Esophagus muscularis mucosa (tissue), 4 donors: Measurements from ENCODE around the gene EBF3. TPM values are rescaled to one million over a fixed set of nuclear protein-coding genes. Genes with fewer than 3 reads are reported as not detected.

Source experiments
- DNase-seq: peaks from one replicate; pipeline ENCODE4 v3.0.0-alpha.2; 2017; ENCODE audit errors: extremely low spot score
- H3K27ac ChIP-seq, 4 donors: fragments of 200-600 bp; sonication (generic); replicated peaks in 1 of 4; 1 replicate in 3 of 4; 2 replicates in 1 of 4; pipeline ENCODE4 v1.5.1; 2016 to 2019; ENCODE audit warnings: mild to moderate bottlenecking in 1 of 4
- H3K27me3 ChIP-seq, 4 donors: fragments of 200-600 bp; sonication (generic); one replicate each; pipeline versions ENCODE4 v1.5.1 to v1.6.0; 2016 to 2019
- H3K36me3 ChIP-seq, 4 donors: fragments of 200-600 bp; sonication (generic); one replicate each; pipeline ENCODE4 v1.5.1; 2016 to 2019
- H3K4me1 ChIP-seq, 4 donors: fragments of 200-600 bp; sonication (generic); one replicate each; pipeline ENCODE4 v1.5.1; 2016 to 2019
- H3K4me3 ChIP-seq, 4 donors: fragments of 200-600 bp; sonication (generic); 1 replicate in 2 of 4; 2 replicates in 2 of 4; pipeline ENCODE4 v1.5.1; 2016 to 2019; ENCODE audit warnings: mild to moderate bottlenecking in 4 of 4, moderate library complexity in 1 of 4
- H3K9me3 ChIP-seq, 4 donors: fragments of 200-600 bp; sonication (generic); 1 replicate in 3 of 4; 2 replicates in 1 of 4; pipeline ENCODE4 v1.5.1; 2016 to 2019
- EP300 ChIP-seq: sonication (generic); formaldehyde crosslinking; IDR thresholded peaks from one replicate; pipeline ENCODE4 v1.6.1; 2017; ENCODE audit warnings: antibody characterized with exemption
- POLR2A ChIP-seq: fragments of 450-650 bp; IDR thresholded peaks from one replicate; pipeline ENCODE4 v1.6.1; 2017; ENCODE audit warnings: antibody characterized with exemption, moderate library complexity, mild to moderate bottlenecking, low read depth
- POLR2AphosphoS5 ChIP-seq, 2 donors: sonication (generic); formaldehyde crosslinking; IDR thresholded peaks; one replicate each; pipeline ENCODE4 v1.6.1; 2017; ENCODE audit warnings: antibody characterized with exemption in 2 of 2
- WGBS: methylation state at CpG from one replicate; pipeline ENCODE4 v1.1.5; 2018; 5-methylcytosine and 5-hydroxymethylcytosine counted together
- intact Hi-C: fragments of 100-400 bp; cut with DNase I; formaldehyde crosslinking; loops from one replicate; pipeline ENCODE4 v1.15.1; 2023
- total RNA-seq, 4 donors: library from RNA; depleted of rRNA; stranded (reverse); fragments of >200 nt; gene quantifications; one replicate each; pipeline versions ENCODE4 v1.1.0 to v1.2.1, GENCODE V29; 2016
- TF ChIP-seq, protein P1 (sequence below), 3 experiments: fragments of 200-600 bp in 2 of 3; fragments of 450-650 bp in 1 of 3; sonication (generic) in 2 of 3; IDR thresholded peaks; one replicate each; pipeline ENCODE4 v1.5.1; 2017 to 2019; ENCODE audit warnings: antibody characterized with exemption in 3 of 3, mild to moderate bottlenecking in 2 of 3, moderate library complexity in 1 of 3

Gene EBF3
- total RNA-seq, 4 donors from 2014 or later: 2.9 to 7.3 (median 5.2) TPM

DNA sequence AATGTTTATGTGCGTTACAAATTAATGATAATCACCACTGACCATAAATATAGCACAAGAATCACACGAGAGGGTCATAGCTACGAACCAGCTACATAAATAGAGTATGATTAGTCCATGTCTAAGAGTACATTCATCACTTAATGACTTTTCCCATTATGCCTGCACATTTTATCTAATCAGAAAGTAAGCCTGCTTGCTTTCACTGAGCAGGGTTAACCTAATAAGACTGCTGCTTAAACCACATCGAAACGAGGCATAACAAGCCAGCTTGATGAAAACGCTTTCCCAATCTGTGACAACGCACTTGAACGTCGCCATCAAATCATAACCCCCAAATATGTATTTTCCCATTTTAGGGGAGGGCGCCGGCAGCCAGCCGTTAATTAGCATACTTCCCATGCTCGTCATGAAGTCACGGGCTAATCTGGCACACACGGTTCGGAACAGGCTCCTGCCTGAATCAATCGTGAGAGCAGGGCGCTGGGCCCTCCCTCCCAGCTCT is 71.5 kb downstream of the EBF3 start:
- 80% methylated on average over 18 of the region's 18 CpGs for WGBS
- H3K27ac ChIP-seq: peak overlapping the region in 3 of 4 donors; percentile 9 to 57 (median 15)
- no peaks in the 10 kb centered on the region for H3K36me3 ChIP-seq
- TF ChIP-seq EP300: no peak
- TF ChIP-seq, protein P1, sequence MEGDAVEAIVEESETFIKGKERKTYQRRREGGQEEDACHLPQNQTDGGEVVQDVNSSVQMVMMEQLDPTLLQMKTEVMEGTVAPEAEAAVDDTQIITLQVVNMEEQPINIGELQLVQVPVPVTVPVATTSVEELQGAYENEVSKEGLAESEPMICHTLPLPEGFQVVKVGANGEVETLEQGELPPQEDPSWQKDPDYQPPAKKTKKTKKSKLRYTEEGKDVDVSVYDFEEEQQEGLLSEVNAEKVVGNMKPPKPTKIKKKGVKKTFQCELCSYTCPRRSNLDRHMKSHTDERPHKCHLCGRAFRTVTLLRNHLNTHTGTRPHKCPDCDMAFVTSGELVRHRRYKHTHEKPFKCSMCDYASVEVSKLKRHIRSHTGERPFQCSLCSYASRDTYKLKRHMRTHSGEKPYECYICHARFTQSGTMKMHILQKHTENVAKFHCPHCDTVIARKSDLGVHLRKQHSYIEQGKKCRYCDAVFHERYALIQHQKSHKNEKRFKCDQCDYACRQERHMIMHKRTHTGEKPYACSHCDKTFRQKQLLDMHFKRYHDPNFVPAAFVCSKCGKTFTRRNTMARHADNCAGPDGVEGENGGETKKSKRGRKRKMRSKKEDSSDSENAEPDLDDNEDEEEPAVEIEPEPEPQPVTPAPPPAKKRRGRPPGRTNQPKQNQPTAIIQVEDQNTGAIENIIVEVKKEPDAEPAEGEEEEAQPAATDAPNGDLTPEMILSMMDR (IDR thresholded peaks at IDR 0.05): no peak
- no peak for TF ChIP-seq POLR2A
- TF ChIP-seq POLR2AphosphoS5 (IDR thresholded peaks at IDR 0.05): no peak
- intact Hi-C loops: no loop called here
- no peaks in the 10 kb centered on the region for H3K9me3 ChIP-seq
- peaks cover 0 to 16% (median 4%) of the 10 kb centered on the region in 4 donors for H3K4me1 ChIP-seq
- H3K4me3 ChIP-seq: no peak overlapping the region
- peaks cover 0 to 42% (median 4%) of the 10 kb centered on the region in 4 donors for H3K27me3 ChIP-seq
- DNase-seq: no peak

DNA sequence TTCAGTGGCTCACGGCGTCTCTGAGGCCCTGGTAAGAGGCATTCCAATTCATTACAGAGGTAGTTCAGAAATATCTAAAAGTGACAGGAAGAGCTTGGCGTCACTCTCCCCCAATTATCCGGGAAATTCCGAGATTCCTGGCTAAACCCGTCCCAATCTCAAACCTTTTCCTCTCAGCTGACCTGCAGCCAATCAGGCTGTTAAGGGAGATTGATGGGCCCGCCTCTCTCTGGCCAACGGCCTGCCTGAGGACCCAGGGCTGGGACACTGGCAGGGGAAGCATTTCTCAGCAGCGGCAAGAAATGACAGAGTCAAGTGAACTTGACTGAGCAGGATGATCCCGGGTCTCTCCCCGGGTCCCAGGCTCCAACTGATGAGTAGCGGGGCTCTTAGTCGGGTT is 72.3 kb downstream of the EBF3 start:
- 81% methylated on average over 10 of the region's 13 CpGs for WGBS
- H3K9me3 ChIP-seq: no peaks in the 10 kb centered on the region
- H3K4me1 ChIP-seq: peaks cover 0 to 16% (median 4%) of the 10 kb centered on the region in 4 donors
- H3K27me3 ChIP-seq: peaks cover 0 to 34% (median 2%) of the 10 kb centered on the region in 4 donors
- TF ChIP-seq EP300: no peak
- peak; percentile 42 to 58 for TF ChIP-seq POLR2AphosphoS5 (IDR thresholded peaks at IDR 0.05)
- TF ChIP-seq, protein P1 (IDR thresholded peaks at IDR 0.05): no peak
- no peak for TF ChIP-seq POLR2A
- H3K4me3 ChIP-seq: no peak overlapping the region
- DNase-seq: no peak
- H3K27ac ChIP-seq: peak overlapping the region in 3 of 4 donors; percentile 9 to 57 (median 15)
- H3K36me3 ChIP-seq: no peaks in the 10 kb centered on the region
- intact Hi-C loops: no loop called here

DNA sequence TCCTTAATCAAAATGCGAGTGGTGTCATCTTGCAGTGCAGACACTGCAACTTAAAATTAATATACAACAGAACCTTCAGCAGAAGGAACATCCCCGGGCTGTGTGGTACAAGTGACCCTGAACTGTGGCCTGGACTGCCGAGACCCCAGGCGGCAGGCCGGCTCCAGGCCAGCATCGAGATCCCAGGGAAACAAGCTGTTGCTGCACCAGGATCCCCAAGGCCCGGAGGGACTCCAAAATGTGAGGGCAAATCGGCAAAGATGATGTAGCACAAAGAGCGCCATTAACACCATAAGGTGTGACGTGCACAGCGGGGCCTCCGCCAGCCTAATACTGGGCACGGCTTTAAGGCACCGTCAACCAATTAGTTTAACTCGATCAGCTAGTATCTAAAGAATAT is 73.9 kb downstream of the EBF3 start:
- H3K36me3 ChIP-seq: no peaks in the 10 kb centered on the region
- H3K27me3 ChIP-seq: peaks cover 0 to 26% (median 0%) of the 10 kb centered on the region in 4 donors
- H3K4me1 ChIP-seq: peaks cover 0 to 16% (median 4%) of the 10 kb centered on the region in 4 donors
- DNase-seq: no peak
- no peaks in the 10 kb centered on the region for H3K9me3 ChIP-seq
- H3K27ac ChIP-seq: no peak overlapping the region
- intact Hi-C loops: no loop called here
- 83% methylated on average over 15 of the region's 15 CpGs for WGBS
- TF ChIP-seq EP300 (no peak), POLR2A (no peak), POLR2AphosphoS5 (IDR thresholded peaks at IDR 0.05) (no peak)
- TF ChIP-seq, protein P1 (IDR thresholded peaks at IDR 0.05): no peak
- H3K4me3 ChIP-seq: no peak overlapping the region

DNA sequence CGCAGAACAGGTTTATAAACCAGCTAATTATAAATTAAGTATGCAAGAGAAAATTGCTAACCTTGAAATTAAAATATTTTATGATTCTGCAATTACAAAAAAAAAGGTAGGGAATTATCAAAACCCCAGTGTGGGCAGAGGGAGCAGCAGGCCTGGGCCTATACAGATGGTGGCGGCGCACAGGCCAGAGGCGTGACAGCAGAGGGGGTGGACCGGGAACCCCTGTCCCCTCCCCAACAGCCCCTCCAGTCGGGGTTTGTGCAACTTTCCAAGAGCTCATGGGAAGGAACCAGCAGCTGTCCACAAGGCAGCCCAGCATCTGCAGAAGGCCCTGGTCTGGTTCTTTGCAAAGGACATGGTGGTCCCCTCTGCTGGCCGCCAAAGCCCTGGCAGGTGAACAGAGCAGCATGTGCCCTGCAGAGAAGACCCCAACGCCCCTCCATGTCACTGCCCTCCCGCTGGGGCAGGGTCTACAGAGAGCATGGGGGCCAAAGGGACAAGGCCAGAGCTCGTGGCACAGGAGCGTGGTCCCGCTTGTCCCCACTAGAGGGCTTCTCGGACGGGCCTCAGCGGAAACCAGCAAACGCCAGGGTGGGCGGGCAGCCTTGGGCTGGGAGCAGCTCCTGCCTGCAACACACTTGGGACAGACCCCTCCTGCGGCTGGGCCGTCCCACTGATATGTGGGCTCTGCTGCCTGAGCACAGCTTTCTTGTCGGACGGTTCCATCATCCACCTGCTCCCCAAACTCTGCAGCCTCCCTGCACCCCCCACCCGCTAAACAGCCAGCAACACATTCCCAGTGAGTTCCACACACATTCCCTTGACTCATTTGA is 75.1 kb downstream of the EBF3 start:
- H3K9me3 ChIP-seq: no peaks in the 10 kb centered on the region
- peaks cover 0 to 14% (median 0%) of the 10 kb centered on the region in 4 donors for H3K27me3 ChIP-seq
- intact Hi-C loops: loop anchor here (5.0 kb wide), 1 partner anchor 78 kb away; no protein-coding TSS in a partner anchor
- peaks cover 0 to 16% (median 3%) of the 10 kb centered on the region in 4 donors for H3K4me1 ChIP-seq
- no peaks in the 10 kb centered on the region for H3K36me3 ChIP-seq
- DNase-seq: no peak
- no peak overlapping the region for H3K4me3 ChIP-seq
- no peak overlapping the region for H3K27ac ChIP-seq
- 63% methylated on average over 11 of the region's 22 CpGs for WGBS
- TF ChIP-seq, protein P1 (IDR thresholded peaks at IDR 0.05): peak; percentile 28 to 60 (median 40)
- no peak for TF ChIP-seq POLR2A
